Activated T-cell treated with anti-CD3 and anti-CD28 coated beads for 48 hours (primary cell): ENCODE data around the gene S1PR2.
"Not testable (repeated sequence)": the region's sequence is repeated elsewhere in the genome, so short reads cannot be mapped to it uniquely, and the experiment has no call there.

Experiments
- DNase-seq: peaks from one replicate; pipeline ENCODE4 v3.0.0-alpha.2; 2020; ENCODE audit warnings: low read depth

The S1PR2 gene

DNA sequence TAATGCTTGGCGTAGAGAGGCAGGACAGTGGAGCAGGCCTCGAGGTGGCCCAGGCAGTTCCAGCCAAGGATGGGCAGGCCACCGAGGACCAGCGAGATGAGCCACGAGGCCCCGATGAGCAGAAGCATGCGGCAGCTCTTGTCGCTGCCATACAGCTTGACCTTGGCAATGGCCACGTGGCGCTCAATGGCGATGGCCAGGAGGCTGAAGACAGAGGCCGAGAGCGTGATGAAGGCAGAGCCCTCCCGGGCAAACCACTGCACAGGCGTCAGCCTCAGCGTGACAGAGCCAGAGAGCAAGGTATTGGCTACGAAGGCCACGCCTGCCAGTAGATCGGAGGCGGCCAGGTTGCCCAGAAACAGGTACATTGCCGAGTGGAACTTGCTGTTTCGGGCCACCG lies 6.8 kb downstream of the S1PR2 start:
- DNase-seq: no peak

DNA sequence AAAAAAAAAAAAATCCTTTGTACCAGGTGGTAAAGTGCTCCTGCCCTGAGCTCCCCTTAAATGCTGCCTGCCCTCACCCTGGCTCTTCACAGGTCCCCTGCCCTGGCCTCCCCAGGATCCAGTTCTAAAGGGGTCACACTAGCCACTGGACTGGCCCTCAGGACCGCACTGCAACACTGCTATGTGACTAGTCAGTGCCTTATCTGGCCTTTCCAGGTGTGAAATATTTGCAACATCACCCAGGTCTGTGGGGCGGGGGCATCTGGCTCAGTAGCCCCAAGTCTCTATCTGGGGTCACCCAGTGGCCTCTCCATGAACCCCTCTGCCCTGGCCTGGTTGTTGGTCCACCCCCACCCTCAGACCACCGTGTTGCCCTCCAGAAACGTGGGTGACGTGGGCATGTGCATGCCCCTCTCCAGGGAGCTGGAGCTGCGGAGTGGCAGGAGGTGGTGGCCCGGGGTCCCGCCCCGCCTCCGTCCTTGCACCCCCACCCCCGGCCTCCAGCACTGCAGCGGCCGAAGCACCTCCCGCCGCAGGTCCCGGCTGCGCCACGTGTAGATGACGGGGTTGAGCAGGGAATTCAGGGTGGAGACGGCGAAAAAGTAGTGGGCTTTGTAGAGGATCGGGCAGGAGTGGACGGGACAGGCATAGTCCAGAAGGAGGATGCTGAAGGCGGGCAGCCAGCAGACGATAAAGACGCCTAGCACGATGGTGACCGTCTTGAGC lies 7.5 kb downstream of the S1PR2 start:
- no peak for DNase-seq

DNA sequence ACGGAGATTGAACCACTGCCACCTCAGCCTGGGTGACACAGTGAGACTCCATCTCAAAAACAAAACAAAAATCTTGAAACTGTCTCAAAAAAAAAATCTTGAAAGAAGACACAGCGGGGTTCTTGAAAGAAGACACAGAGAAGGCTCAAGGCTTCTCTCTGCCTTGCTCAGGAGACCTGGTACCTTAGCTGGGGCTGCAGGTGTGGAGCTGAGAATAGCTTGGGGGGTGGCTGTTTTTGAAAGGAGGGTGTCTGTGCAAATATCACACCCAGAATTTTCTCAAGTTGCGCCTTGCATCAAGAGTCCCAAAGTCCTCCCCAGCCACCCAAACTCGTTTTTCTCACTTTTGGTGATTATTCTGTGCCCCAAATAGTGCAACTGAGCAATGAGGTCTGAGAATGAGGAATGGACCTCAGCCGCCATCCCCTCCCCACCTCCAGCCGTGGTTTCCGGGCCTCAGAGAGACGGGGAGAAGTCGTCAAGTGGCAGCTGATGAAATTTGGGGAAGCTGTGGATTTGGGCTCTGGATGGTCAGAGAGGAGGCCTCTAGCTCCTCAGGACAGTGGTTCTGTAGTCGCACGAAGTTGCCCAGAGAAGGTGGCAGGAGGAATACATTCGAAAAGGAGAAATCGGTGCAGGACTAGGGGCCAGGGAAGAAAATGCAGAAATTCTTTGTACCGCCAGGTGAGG lies 8.8 kb downstream of the S1PR2 start:
- no peak for DNase-seq

DNA sequence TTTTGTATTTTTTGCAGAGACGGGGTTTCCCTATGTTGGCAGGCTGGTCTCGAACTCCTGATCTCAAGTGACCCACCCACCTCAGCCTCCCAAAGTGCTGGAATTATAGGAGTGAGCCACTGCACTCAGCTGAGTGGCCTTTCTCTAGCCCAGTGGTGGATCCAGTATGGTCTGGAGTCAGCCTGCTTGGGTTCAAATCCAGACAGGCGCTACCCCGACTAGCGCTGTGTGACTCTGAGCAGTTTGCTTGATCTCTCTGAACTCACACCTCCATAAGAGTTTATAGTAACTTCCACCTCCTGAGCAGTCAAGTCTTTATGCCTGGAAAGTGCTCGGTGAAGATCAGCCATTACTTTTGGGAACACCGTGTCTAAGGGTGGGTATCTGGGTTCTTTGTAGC lies 10.4 kb downstream of the S1PR2 start:
- DNase-seq: no peak

DNA sequence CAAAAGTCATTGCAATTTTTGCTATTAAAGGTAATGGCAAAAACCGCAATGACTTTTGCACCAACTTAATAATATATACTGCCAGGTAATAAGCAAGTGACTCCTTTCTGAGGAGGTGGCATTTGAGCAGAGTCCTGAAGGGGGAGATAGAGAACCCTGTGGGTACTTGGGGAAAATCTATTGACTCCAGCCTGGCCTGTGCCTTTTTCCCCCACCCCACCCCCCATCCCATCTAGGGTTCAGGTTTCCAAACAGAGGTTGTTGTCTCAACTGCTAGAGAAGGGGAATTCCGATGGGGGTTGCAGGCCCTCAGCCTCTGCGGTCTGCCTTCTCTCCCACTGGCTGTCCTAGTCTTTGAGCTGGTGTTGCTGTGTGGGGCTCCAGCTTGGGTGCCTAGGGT lies 11.5 kb downstream of the S1PR2 start:
- DNase-seq: no peak

DNA sequence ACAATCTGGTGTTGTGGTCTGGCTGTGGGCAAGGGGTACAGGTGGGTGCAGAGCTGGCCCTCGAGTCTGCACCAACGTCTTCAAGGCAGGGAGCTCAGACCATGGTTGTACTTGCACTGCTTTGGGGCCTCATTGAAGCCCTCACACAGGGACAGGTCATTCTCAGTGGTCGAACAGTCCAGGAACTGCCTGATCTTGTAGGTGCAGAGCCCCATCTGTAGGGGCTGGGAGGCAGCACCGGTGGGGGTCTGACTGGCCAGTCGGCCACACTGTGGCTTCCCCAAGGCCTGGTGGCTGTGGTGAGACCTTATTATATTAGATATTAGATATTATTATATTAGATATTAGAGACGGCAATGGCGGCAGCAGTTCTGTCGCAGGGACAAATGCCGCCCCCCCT lies 14.0 kb downstream of the S1PR2 start:
- DNase-seq: no peak

DNA sequence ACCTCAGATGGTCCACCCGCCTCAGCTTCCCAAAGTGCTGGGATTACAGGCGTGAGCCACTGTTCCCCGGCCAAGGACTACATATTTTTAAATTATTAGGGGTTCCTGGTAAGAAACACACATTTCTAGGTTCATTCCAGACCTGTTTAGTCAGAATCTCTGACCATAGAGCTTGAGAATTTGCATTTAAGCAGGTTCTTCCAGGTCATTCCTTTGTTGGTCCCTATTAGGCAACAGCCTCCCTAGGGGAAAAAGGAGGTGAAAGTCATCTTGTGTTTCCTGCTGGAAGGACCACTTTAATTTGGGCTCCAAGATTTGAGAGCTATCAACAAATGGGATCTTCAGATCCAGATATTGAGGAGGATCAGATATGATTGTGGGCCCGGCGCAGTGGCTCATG lies 16.3 kb downstream of the S1PR2 start:
- no peak for DNase-seq

DNA sequence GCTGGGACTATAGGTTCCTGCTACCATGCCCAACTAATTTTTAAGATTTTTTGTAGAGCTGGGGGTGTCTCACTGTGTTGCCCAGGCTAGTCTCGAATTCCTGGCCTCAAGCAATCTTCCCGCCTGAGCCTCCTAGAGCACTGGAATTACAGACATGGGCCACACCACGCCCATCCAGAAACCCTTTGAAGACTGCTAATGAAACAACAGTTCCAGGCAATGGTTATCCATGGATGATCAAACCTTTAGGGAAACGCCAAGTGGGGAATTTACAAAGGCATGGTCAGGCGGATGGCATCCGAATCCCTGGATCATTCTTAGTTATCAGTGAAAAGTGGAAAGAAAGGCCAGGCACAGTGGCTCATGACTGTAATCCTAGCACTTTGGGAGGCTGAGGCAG lies 19.4 kb downstream of the S1PR2 start:
- no peak for DNase-seq

DNA sequence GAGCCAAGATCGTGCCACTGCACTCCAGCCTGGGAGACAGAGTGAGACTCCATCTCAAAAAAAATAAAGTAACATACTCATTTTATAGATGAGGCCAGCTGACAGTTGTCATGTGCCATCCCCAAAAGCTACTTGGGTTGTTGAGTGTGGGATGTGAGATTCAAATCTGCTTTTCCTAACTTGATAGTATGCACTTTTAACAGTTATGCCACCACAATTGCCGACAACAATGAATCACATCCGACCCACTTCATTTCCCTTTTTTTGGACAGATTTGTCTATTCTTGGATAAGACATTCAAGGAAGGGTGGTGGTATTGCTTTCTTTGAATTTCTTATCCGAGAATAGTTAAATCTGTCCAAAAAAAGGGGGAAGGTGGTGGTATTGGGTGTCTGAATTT lies 20.1 kb downstream of the S1PR2 start:
- no peak for DNase-seq

DNA sequence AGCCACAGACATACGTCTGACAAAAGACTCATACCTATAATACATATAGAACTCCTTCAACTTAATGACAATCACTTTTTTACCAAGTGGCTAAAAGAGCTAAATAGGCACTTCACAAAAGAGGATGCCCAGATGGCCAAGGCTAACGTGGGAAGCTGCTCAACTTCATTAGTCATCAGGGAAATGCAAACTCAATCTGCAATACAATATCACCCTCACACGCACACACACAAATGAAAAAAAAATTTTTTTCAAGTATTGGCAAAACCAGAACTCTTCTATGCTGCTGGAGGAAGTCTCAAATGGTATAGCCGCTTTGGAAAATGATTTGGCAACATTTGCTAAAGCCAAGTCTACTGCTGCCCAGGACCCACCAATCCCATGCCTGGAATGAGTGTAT lies 21.8 kb downstream of the S1PR2 start:
- DNase-seq: no peak

DNA sequence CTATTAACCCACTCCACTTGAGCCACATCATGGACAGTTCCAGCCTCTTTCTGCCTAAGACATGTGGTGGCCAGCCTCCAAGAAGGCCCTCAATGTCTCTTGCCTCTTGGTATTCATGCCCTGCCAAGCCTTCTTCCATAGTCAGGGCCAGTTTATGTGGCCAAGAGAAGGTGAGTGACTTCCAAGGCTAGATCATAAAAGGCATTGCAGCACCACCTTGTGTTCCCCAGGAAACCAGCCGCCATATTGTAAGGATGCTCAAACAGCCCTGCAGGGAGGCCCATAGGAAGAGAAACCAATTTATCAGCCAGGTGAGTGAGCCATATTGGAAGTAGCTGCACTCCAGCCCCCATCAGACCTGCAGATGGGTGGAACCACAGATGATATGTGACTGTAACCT lies 24.1 kb downstream of the S1PR2 start:
- DNase-seq: no peak

DNA sequence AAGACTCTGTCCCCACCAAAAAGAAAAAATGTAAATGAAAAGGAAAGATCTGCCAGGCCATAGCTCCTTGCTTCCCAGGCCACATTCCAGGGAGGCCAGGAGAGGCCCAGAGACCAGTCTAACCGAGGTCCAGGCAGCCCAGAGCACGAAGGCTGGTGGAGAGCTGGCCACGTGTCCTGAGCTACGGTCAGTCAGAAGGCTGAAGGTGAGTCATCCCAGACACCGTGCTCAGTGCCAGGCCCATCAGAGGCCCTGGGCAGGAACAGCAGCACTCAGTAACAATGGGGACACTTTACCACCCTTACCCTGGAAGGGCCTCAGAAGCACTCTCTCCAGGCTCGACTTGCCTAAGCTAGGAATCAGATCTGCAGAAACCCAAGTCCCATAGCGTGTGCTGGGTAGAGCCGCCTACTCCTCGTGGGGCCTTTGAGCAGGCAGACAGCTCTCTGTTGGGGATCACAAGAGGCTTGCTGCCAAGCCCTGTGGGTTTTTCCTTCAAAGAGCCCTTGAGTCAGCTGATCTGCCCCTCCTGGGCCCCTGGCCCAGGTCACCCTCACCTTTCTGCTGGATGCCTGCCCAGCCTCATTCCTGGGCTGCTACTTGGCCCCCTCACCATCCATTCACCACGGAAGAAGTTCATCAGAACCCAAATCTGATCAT lies 24.8 kb downstream of the S1PR2 start:
- no peak for DNase-seq

DNA sequence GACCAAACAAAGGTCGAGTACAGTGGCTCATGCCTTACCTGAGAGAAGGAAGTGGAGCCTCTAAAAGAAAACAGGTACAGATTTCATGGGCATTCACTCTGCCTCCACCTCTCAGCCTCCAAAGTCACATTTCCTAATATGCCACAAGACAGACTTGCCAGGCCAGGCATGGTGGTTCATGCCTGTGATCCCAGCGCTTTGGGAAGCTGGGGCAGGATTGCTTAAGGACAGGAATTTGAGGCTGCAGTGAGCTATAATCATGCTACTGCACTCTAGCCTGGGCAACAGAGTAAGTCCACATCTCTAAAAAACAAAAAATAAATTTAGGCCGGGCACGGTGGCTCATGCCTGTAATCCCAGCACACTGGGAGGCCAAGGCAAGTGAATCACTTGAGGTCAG lies 25.5 kb downstream of the S1PR2 start:
- no peak for DNase-seq

DNA sequence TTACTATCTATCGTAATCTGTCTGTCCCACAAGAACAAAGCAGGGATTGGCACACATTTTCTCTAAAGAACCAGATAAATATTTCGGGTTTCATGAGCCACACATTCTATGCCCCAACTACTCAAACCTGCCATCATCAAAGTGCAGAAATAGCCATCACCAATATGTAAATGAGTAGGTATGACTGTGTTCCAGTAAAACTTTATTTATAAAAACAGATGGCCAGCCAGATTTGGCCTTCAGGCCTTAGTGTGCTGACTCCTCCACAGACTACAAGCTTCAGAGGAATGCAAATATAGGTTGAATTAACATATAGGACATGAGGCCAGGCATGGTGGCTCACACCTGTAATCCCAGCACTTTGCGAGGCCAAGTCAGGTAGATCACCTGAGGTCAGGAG lies 27.4 kb downstream of the S1PR2 start:
- DNase-seq: no peak

DNA sequence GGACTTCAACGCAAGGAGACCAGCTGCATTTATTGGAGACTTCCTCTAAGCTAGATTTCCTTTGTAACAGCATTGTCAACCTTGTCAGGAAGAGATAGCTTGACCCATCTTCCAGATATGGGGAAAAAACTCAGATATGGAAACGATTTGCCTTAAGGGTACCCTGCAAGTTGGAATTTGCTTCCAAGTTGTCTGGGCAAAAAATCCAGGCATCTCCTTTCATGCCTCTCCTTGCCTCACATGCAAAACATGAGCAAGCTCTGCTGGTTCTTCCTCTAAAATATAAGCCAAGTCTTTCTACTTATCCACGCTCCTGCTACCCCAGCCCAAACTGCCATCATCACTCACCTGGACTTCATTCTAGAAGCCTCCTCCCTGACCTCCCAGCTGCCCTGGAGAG lies 30.0 kb downstream of the S1PR2 start:
- DNase-seq: no peak

DNA sequence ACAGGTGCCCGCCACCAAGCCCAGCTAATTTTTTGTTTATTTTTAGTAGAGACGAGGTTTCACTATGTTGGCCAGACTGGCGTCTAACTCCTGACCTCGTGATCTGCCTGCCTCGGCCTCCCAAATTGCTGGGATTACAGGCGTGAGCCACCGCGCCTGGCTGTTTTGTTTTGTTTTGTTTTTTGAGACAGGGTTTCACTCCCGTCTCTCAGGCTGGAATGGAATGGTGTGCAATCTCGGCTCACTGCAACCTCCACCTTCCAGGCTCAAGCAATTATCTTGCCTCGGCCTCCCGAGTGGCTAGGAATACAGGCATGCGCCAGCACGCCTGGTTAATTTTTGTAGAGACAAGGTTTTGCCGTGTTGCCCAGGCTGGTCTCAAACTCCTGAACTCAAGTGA lies 31.0 kb downstream of the S1PR2 start:
- not testable (repeated sequence) for DNase-seq

DNA sequence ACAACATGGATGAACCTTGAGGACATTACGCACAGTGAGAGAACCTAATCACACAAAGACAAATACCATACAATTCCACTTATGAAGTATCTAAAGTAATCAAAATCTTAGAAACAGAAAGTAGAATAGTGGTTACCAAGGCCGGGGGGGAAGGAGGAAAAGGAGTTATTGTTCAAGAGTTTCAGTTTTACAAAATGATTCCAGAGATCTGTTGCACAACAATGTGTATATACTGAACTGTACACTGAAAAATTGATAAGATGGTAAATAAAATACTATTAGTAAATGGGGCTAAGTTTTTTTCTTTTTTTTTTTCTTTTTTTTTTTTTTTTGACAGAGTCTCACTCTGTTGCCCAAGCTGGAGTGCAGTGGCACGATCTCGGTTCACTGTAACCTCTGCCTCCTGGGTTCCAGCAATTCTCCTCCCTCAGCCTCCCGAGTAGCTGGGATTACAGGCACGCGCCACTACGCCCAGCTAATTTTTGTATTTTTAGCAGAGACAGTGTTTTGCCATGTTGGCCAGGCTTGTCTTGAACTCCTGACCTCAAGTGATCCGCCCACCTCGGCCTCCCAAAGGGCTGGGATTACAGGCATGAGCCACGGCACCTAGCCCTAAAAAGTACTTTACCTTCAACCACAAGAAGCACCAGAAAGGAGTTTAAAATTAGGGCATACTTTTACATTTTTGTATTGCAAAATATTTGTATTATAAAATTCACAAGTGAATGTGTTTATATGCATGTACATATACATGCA lies 32.1 kb downstream of the S1PR2 start:
- DNase-seq: not testable (repeated sequence)

DNA sequence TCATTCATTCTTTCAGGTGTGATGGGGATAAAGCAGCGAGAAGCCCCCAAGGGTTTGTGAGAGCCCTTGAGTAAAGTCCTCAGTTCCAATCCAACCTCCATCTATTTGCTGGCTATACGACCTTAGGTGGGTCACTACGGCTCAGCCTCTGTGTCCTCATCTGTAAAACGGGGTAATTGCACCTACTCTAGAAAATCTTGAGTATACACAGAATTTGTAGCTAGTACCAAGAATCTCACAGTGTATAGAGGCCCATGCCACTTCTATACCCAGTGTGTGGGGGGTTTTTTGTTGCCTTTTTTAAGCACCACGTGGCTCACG lies 36.0 kb downstream of the S1PR2 start:
- DNase-seq: no peak

DNA sequence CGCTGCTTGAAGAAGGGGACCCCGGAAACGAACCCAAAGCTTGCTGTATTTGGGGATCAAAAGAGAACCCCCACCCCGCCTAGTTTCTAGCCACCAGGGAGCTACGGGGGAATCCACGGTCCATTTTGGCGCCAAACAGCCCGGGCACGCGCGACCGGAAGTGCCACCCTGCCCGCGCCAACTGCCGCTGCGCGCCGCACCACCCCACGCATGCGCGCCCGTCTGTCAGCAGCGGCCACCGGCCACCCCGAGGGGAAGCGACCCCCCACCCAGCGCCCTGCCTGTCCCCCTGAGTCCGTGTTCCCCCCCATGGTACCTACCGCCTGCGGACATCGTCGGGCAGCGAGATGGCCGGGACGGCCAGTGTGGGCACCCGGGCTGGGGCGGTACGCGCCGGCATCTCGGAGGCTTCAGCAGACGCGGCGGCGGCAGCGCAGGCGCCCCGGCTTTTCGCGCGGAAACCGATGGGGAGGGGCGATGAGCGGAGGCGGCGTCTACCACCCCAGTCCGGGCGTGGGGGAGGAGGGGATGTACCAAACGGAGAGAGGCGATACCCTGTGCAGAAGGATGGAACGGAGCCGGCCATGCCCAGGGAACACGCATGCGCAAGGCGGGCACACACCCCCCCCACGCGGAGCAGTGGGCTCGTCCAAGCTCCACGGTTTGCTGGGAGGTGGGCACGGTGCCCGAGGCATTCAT lies 36.5 kb downstream of the S1PR2 start, which contains the start of gene DNMT1:
TSS of gene DNMT1 (minus strand) at position 454 of the 699 bp plus-strand sequence. CDS start at position 400, 54 bp downstream.
- DNase-seq: peak; percentile 99

DNA sequence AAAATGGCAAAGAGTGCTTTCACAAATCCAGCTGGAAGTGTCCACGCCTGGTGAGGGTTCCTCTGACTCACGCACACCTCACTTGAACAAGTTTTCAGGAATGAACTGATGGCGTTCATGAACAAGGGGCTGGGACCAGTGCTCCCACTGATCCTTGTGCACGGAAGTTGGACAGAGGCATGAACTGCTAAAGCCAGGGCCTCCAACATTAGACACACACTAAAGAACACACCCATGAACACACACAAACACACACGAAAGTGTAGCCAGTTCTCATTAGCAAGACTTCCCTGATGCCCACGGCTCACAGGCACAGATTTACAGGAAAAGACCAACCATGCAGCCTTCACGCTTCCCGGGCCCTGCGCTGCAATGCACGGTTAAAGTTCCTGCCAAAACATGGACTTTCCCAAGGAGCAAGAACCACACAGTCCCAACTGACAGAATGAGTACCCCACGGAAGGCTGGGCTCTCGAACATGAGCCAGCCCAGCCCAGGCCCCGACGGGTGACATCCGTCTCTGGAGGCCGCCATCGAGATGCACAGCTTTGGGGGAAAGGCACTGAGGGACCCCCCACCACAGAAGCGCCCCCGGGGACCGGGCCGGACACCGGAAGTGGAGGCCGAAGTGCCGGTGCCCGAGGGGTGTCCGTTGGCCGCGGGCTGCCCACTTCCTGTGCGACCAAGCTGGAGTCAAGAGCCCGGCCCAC lies 37.2 kb downstream of the S1PR2 start:
- DNase-seq: no peak

DNA sequence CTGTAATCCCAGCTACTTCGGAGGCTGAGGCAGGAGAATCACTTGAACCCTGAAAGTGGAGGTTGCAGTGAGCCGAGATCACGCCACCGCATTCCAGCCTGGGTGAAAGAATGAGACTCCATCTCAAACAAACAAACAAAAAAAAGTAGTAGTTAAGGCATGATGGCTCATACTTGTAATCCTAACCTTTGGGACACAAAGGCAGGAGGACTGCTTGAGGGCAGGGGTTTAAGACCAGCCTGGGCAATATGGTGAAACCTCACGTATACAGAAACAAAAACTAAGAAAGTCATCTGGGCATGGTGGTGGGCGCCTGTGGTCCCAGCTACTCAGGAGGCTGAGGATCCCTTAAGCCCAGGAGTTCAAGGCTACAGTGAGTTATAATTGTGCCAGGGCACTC lies 38.2 kb downstream of the S1PR2 start:
- DNase-seq: no peak
